SW480 (cell line): ENCODE results near the gene C12orf76.
"Not testable (repeated sequence)": the region's sequence is repeated elsewhere in the genome, so short reads cannot be mapped to it uniquely, and the experiment has no call there.

Experiments used
- DNase-seq: peaks from one replicate; pipeline ENCODE4 v3.0.0-alpha.2; 2016; ENCODE audit warnings: low spot score

The C12orf76 gene

DNA sequence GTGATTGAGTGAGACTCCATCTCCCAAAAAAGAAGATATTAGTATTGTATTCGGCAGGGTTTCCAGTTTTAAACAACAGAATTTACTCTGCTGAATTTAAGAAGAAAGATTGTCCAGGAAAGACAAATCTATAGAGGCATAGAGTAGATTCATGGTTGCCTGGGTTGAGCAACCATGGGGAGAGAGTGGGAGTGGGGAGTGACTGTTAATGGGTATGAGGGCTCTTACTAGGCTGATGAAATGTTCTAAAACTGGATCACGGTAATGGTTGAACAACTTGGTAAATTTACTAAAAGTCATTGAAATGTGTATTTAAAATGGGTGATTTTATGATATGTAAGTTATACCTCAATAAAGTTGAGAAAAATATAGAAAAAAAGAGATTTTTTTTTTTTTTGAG is 13.9 kb upstream of the C12orf76 start:
- no peak for DNase-seq

- no peak for DNase-seq
These were observed 11.3 kb upstream of the C12orf76 start for GRCh38 chr12:110059651-110060000.

DNA sequence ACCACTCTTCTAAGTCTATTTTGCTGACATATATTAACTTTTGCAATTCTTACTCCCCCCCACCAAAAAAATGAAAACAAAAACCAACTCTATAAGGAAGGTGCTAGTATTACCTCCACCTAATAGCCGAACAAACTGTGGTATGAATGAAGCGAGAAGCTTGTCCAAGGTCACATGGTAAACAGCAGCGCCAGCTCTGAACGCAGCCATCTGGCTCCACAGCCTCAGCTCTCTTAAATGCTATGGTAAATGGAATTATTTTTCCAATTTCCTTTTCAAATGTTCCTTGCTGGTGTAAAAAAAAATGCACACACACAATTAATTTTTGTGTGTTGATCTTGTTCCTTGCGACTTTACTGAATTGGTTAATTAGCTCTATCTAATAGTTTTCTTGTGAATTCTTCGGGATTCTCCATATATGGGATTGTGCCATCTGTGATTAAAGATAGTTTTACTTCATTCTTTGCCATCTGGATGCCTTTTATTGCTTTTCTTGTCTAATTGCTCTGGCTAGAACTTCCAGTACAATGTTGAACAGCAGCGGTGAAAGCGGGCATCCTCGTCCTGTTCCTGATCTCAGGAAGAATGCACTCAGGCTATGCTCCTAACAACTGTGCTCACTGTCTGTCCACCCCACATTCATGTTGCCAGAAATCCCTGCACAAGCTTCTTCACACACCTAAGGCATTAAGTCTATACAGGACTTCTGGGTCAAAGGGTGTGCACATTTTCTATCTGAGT is 10.7 kb upstream of the C12orf76 start:
- DNase-seq, result no peak

DNA sequence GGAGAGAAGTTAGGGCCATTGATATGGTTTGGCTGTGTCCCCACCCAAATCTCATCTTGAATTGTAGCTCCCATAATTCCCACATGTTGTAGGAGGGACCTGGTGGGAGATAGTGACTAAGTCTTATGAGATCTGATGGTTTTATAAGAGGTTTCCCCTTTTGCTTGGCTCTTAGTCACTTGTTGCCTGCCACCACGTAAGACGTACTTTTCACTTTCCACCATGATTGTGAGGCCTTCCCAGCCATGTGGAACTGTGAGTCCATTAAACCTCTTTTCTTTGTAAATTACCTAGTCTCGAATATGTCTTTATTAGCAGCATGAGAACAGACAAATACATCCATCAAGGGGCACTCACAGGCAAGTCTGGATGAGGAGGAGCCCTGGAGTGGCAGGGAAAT is 8.3 kb upstream of the C12orf76 start:
- not testable (repeated sequence) for DNase-seq

DNA sequence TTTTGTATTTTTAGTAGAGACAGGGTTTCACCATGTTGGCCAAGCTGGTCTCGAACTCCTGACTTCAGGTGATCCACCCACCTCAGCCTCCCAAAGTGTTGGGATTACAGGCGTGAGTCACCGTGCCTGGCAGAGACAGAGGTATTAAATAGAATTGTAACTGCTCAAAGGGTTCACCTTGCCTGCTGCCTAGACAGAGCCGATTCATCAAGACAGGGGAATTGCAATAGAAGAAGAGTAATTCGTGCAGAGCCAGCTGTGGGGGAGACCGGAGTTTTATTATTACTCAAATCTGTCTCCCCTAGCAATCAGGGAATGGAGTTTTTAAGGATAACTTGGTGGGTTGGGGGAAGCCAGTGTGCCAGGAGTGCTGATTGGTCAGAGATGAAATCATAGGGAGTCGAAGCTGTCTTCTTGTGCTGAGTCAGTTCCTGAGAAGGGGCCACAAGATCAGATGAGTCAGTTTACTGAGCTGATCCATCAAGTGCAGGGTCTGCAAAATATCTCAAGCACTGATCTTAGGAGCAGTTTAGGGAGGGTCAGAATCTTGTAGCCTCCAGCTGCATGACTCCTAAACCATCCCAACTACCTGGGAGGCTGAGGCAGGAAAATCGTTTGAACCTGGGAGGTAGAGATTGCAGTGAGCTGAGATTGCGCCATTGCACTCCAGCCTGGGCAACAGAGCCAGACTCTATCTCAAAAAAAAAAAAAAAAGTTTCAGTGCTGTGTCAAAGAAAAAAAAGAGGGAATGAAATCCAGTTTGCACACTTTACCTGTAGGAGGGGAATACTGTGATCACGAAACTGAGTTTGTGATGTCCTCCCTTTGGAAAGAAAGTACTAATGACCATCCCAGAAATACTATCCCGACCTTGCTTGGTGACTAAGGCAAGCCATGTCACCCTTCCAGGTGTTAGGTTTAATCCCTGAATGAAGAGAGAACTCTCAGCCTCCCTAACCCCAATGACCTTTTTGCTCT is 7.3 kb upstream of the C12orf76 start:
- not testable (repeated sequence) for DNase-seq

- DNase-seq, result no peak
These were observed 2.6 kb upstream of the C12orf76 start for GRCh38 chr12:110050927-110051326.

GRCh38 chr12:110049666-110050065 is 1.3 kb upstream of the C12orf76 start:
- DNase-seq, result not testable (repeated sequence)

DNA sequence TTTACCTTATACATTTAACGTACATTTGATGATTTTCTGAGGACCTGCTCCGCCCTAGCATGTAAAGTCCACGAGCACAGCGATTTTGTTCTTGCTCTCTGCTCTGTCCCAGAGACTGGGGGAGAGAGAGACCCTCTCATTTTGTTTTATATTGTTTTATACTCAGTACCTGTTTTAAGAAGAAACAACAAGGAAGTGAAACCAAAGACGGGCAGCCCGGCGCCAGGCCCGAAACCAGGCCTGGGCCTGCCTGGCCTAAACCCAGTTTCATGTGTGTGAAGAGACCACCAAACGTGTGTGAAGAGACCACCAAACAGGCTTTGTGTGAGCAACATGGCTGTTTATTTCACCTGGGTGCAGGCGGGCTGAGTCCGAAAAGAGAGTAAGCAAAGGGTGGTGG is 712 bp upstream of the C12orf76 start:
- DNase-seq, result not testable (repeated sequence)

GRCh38 chr12:110047297-110047940 is 903 bp downstream of the C12orf76 start:
- DNase-seq, result no peak

- no peak for DNase-seq
These were observed 1.7 kb downstream of the C12orf76 start for GRCh38 chr12:110046451-110047187.

GRCh38 chr12:110042264-110042663 is 6.1 kb downstream of the C12orf76 start:
- no peak for DNase-seq

- DNase-seq, result peak; percentile 62
These were observed 9.1 kb downstream of the C12orf76 start for GRCh38 chr12:110039085-110039807.

DNA sequence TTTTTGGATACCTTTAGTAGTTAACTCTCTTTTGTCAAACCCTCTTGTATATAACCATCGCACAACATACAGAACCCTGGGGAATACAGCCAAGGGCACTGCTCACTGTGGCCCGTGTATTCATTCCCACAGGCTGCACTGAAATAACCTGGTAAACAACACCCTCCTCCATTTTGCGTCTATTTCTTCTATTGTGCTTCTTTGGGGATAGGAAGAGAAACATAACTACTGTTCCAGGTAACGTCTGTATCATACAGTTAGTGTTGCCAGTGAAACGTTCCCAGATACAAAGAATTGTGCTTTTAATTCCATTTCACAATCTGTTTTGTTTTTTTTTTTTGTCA is 9.6 kb downstream of the C12orf76 start:
- no peak for DNase-seq

GRCh38 chr12:110037315-110037714 is 11.0 kb downstream of the C12orf76 start:
- DNase-seq, result no peak

DNA sequence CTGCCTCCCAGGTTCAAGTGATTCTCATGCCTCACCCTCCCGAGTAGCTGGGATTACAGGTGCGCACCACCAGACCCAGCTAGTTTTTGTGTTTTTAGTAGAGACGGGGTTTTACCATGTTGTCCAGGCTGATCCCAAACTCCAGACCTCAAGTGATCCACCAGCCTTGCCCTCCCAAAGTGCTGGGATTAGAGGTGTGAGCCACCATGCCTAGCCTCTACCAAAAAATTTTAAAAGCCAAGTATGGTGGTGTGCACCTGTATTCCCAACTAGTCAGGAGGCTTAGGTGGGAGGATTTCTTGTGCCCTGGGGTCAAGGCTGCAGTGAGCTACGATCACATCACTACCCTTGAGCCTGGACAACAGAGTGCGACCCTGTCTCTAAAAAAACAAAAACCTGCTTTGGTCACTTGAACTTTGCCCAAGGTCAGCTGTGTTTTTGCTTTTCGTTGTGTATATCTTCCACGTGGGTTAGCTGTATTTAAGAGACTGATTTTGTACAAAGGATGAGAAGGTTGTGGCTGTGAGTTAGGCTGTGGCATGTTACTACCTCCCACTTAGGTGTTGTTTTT is 12.7 kb downstream of the C12orf76 start:
- DNase-seq, result no peak

DNA sequence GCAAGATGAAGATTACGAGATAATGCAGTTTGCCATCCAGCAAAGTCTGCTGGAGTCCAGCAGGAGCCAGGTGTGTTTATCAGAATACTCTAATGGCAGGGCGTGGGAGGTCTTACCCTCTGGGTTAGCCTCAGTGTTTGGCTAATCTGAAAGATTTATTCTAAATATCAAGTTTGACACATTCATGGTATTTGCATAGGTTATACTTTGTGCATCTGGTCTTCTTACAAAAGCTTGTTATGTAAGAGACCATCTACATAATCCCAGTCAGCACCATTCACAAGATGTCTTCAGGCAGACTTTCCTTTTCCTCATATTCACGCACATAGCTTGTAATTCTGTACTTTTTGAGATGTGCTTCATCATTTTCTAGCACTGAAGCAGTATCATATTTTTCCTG is 14.4 kb downstream of the C12orf76 start:
- no peak for DNase-seq

- no peak for DNase-seq
These were observed 19.0 kb downstream of the C12orf76 start for GRCh38 chr12:110029290-110029815.

DNA sequence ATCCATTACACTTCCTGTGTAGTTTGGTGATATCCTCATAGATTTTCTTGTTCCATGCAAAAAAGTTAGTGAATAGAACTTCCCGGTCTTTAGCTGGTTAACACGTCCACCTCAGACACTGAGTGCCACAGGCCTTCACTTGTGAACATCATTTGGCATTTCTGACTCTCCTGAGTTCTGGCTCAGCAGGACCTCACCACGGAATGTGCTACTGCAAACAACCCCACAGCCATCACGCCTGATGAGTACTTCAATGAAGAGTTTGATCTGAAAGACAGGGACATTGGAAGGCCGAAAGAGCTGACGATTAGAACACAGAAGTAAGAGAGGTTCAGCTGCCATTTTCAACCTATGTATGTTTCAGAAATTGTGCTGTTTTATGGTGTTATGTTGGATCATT is 20.0 kb downstream of the C12orf76 start:
- no peak for DNase-seq

DNA sequence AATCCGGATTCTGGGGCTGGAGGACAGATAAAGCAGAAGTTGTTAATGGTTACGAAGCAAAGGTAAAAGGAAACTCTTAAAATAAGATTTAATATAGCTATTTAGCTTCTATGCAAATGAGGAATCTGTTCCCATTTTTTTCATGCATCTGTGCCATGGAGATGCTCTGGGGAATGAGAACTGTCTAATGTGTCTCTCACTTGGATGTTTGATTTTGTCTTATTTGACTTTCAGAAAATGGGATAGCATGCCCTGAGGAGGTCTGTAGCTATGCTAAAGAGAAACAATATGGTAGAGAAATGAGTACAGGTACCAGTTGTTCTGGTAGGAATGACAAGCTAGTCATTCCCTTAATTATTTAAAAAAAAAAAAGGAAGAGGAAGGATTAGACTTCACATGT is 24.3 kb downstream of the C12orf76 start:
- DNase-seq, result no peak

- no peak for DNase-seq
These were observed 25.0 kb downstream of the C12orf76 start for GRCh38 chr12:110023059-110023980.
